ENCODE measurements around the gene CFB.
"Not testable (repeated sequence)": the region's sequence is repeated elsewhere in the genome, so short reads cannot be mapped to it uniquely, and the experiment has no call there.

Gene CFB

DNA sequence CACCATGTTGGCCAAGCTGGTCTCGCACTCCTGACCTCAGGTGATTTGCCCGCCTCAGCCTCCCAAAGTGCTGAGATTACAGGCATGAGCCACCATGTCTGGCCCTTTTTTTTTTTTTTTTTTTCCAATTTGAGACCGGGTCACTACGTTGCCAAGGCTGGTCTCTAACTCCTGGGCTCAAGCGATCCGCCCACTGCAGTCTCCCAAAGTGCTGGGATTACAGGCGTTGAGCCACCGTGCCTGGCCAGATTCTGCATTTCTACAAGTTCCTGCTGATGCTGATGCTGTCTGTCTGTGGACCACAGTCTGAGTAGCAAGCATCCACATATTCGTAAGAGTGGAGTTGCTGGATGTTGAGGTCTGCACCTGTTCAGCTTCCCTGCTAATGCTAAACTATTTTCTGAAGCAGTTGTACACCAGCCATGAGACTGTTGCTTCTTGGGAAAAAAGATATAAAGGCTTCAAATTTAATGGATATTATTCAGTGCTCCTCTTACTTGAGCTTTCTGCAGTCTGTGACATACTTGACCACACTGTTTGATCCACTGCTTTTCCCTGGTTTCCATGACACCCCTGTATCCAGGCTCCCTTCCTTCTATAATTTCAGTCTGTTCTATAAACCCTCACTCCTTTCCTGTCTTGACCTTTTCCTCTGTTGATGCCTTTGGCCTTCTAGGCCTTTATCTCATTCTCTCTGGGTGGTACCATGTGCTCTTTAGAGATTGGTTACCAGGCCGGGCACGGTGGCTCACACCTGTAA is 33.9 kb upstream of the CFB start:
- DNase-seq (ENCODE audit: low read depth in 2 of 2) = no peak

DNA sequence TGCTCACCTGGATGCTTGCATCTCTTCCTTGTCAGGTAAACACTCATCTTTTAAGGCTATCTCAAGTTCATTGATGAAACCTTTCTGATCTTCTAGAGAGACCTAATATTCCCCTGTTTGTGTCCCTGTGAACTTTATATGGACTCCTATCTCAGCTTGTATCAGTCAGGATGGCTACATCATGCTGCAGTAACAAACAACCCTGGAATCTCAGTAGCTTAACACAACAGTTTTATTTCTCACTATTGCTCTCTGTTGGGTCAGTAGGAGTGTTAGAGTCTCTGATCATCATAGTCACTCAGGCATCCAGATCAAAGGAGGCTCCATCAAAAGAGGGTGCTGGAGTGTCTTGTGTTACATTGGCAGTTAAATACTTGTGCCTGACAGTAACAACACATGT is 30.5 kb upstream of the CFB start:
- no peak for DNase-seq (ENCODE audit: low read depth in 2 of 2)

DNA sequence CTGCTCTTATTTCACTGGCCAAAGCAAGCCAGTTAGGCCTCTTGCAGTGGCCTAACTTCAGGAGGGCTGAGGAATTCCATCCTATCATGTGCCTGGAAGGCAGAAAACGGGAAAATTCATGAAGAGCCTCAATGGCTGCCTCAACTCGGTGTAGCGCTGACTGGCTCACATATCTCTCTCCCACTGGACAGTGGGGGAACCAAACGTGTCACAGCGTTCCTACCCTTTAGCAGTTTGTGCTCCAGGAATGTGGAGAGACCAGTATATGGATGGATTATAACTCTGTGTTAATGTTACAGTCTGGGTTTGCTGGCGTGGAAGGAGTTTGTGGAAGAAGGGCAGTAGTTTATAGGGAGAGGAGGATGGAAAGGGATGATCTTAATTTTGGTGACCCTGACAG is 30.1 kb upstream of the CFB start:
- DNase-seq (ENCODE audit: low read depth in 2 of 2) = no peak

DNA sequence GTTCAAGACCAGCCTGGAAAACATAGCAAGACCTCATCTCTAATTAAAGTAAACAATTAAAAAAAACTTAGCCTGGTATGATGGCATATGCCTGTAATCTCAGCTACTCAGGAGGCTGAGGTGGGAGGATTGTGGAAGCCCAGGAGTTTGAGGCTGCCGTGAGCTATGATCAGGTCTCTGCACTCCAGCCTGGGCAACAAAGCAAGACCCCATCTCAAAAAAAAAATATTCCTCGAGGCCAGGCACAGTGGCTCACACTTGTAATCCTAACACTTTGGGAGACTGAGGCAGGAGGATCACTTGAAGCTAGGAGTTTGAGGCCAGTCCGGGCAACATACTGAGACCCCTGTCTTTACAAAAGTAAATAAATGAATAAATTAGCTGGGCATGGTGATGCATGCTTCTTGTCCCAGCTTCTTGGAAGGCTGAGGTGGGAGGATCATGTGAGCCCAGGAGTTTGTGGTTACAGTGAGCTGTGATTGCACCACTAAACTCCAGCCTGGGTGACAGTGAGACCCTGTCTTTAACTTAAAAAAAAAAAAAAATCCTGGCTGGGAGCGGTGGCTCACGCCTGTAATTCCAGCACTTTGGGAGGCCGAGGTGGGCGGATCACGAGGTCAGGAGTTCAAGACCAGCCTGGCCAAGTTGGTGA is 27.7 kb upstream of the CFB start:
- DNase-seq (ENCODE audit: low read depth in 2 of 2) = no peak

DNA sequence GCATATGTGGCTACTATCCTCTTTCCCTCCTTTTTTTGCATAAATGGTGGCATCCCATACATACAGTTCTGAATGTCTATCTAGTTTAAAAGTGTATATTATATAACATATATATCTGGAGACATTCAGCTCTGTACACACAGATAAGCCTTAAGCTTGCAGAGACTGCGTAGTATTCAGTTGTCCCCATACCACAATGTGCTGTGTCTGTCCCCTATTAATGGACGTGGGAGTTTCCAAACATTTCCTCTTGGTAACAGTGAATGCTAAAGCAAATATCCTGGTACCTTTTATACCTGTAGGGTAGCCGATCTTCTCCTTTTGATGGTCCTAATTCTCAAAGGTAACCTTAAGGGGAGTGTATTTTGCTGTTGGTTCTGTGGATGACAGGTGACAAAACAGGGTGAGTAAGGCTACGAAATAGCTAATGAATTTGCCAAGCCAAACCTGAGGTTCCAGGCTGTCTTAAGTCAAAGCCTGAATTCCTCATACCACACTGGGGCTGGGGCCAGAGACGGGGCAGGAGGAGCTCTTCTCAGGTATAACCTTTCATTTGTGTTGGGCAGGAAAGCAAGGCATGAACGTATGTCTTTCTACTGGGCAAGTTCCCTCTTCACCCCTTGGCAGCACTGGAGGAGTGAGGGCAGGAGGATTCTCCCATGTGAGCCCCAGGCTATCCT is 26.1 kb upstream of the CFB start:
- DNase-seq (ENCODE audit: low read depth in 2 of 2) = no peak

DNA sequence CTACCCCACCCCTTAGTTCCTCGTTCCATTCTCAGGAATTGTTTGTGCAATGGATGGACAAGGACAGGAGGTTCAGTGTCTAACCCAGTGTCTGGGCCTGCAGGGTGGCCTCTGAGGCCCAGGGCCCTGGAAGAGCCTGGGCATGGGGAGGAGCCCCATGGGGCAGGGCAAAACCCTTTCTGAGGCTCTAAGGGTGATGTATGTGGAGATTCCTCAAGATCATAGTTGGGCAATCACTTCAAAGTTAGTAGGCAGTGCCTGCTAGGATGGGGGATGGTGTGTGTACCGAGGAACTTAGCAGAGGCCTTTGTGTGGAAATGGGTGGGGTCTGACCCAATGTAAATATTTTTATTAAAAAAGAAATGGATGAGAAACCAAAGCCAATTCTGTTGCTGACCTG is 25.1 kb upstream of the CFB start:
- DNase-seq (ENCODE audit: low read depth in 2 of 2) = no peak

DNA sequence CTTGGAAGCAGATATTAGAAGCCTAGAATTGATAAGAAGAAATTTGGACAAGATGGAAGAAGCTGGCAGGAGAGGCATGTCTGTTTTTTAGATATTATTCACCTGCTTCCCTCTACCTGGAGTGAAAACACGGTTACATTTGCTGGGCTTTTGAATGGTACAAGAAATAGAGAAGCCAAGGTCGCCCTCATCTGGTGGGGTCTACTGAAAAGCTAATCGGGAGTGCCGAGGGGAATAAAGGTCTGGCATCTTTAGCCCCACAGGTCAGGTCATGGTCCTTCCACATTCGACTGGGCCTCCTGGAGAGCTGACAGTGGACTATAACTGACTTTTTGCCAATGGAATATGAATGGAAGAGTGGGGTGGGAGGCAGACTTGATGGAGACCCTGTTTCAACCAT is 23.0 kb upstream of the CFB start:
- DNase-seq (ENCODE audit: low read depth in 2 of 2) = no peak

DNA sequence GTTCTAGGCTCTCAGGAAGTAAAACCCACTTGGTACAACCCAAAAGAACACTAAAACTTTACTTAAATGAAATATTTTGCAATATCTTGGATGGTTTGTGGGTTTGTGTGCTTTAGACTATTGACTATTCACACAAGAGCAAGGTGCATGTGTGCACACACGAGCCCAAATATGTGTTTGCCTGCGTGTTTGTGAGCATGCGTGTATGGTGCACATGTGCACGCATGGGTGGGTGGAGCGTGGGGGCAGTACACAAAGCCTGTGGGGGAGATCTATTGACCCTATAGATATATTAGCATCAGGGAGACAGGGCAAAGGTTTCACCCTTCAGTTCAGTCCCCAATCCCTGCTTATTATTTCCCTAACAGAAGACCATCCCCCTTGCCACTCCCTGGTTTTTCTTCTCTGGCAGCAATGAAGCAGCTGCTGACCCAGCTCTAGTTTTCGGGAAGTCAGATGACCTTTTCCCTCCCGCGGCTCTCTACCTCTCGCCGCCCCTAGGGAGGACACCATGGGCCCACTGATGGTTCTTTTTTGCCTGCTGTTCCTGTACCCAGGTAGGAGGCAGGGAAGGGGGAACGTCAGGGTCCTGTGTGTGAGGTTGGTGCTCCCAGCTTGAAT is 18.5 kb upstream of the CFB start, which contains the start of gene C2:
C2 (plus strand) TSS at position 476 of the 621 bp plus-strand sequence; CDS start at position 512, 36 bp downstream.
- no peak for DNase-seq (ENCODE audit: low read depth in 2 of 2)

DNA sequence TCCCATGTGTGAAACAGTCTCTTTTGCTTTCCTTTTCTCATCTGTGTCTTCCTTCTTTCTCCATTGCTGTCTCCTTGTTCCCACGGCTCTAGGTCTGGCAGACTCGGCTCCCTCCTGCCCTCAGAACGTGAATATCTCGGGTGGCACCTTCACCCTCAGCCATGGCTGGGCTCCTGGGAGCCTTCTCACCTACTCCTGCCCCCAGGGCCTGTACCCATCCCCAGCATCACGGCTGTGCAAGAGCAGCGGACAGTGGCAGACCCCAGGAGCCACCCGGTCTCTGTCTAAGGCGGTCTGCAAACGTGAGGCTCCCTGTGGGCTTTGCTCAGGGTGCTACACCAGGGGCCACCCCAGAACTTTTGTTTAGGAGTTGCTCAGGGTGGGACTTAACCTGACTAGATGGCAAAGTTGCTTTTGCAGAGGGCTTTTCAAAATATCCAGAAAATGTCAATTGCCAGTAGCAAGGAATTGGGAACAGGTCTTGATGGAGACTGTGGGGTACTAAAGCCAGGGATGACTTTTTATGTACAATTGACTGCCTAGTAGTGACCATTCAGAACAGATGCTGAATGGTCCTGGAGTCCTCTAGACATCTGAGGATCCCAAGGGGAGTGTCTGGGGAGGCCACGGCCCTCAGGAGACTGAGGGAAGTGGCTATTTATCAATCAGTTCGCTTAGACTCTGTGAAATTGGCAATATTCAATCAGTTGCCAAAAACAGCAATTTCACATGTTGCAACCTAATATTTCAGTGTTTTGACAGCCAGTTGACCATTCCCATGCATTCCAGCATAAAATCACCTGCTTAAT is 17.8 kb upstream of the CFB start:
- no peak for DNase-seq (ENCODE audit: low read depth in 2 of 2)

DNA sequence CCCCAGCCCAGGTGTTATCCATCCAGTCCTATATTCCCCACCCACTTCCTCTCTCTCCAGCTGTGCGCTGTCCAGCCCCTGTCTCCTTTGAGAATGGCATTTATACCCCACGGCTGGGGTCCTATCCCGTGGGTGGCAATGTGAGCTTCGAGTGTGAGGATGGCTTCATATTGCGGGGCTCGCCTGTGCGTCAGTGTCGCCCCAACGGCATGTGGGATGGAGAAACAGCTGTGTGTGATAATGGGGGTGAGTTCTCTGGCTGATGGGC is 17.3 kb upstream of the CFB start:
- DNase-seq (ENCODE audit: low read depth in 2 of 2) = no peak

DNA sequence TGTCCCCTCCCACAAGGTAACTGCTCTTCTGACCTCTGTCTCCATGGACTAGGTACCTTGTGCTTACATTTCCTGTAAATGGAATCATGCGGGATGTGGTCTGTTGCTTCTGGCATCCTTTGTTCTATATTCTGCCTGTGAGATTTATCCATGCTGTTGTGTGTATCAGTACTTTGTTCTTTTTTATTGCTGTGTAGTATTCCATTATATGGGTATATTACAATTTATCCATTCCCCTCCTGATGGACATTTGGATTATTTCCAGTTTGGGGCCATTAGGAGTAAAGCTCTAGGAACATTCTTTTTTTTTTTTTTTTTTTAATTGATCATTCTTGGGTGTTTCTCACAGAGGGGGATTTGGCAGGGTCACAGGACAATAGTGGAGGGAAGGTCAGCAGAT is 14.9 kb upstream of the CFB start:
- no peak for DNase-seq (ENCODE audit: low read depth in 2 of 2)

DNA sequence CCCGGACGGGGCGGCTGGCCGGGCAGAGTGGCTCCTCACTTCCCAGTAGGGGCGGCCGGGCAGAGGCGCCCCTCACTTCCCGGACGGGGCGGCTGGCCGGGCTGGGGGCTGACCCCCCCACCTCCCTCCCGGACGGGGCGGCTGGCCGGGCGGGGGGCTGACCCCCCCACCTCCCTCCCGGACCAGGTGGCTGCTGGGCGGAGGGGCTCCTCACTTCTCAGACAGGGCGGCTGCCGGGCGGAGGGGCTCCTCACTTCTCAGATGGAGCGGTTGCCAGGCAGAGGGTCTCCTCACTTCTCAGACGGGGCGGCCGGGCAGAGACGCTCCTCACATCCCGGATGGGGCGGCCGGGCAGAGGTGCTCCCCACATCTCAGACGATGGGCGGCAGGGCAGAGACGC is 13.8 kb upstream of the CFB start:
- DNase-seq (ENCODE audit: low read depth in 2 of 2) = not testable (repeated sequence)

DNA sequence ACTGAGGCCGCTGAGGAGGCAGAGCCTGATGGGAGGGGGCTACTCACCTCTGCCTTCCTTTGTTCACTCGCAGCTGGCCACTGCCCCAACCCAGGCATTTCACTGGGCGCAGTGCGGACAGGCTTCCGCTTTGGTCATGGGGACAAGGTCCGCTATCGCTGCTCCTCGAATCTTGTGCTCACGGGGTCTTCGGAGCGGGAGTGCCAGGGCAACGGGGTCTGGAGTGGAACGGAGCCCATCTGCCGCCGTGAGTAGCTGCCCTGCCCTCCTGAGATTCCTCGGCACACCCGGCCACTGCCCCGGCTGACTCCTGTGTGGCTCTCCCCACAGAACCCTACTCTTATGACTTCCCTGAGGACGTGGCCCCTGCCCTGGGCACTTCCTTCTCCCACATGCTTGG is 12.4 kb upstream of the CFB start:
- DNase-seq (ENCODE audit: low read depth in 2 of 2) = no peak

DNA sequence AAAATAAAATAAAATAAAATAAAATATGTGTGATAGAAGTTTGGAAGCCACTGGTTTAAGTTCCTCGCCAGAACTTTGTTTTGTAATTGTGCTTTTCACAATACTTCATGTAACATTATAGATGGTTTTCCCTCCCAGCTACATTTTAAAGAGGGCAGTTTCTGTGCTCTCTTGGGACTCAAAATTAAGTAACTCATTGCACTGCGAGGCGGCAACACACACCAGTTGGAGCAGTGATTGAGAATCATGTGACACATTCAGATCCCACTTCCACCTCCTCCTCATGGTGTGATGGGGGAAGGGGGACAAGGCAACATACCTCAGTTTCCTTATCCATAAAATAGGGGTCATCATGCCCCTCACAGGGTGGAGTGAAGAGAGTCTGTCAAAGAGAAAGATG is 10.9 kb upstream of the CFB start:
- DNase-seq (ENCODE audit: low read depth in 2 of 2) = no peak

DNA sequence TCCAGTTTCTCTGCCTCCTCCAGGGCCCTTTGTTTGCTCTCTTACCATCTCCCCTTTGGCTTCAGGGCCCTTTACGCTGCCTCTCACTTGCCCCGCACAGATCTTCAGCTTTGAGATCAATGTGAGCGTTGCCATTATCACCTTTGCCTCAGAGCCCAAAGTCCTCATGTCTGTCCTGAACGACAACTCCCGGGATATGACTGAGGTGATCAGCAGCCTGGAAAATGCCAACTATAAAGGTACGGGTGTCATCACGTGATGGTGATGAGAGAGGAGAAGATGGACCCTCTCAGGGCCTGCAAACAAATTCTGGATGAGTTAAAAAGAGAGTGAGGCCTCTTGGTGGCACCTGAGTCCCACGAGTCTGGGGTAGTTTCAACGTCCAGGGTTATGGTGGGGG is 10.1 kb upstream of the CFB start:
- DNase-seq (ENCODE audit: low read depth in 2 of 2) = no peak

DNA sequence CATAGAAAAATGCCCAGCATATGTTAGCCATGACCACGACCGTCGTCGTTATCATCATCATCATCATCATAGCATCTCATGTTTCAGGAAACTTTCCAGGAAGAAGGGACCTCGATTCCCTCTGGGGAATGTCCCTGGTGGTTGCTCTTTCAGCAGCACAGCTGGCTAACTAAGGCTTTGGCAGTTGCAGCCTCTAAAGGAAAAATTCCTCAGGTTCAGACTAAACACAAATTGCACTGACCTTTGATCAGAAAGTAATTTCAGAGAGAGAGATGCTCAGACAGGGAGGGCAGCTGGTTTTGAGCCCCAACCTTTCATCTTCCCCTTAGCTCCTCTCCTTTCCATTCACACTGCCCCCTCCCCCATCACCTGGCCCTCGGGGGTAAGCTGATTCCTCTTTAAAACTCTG is 5.6 kb upstream of the CFB start:
- no peak for DNase-seq (ENCODE audit: low read depth in 2 of 2)

DNA sequence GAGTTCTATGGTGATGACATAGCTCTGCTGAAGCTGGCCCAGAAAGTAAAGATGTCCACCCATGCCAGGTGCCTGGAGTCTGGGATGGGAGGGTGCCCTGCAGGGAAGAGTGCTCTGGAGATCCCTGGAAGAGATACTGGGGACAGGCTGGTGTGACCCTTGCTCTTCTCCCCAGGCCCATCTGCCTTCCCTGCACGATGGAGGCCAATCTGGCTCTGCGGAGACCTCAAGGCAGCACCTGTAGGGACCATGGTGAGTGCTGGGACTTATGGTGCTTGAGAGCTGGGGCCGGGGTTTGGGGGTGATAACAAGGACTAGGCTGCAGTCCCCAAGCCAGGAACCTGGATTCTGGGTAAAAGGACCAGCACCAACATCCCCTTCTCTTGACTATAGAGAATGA is 2.2 kb upstream of the CFB start:
- no peak for DNase-seq (ENCODE audit: low read depth in 2 of 2)

DNA sequence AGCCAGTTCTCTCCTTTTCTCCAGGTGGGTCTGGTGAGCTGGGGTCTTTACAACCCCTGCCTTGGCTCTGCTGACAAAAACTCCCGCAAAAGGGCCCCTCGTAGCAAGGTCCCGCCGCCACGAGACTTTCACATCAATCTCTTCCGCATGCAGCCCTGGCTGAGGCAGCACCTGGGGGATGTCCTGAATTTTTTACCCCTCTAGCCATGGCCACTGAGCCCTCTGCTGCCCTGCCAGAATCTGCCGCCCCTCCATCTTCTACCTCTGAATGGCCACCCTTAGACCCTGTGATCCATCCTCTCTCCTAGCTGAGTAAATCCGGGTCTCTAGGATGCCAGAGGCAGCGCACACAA is 765 bp upstream of the CFB start:
- no peak for DNase-seq (ENCODE audit: low read depth in 2 of 2)

DNA sequence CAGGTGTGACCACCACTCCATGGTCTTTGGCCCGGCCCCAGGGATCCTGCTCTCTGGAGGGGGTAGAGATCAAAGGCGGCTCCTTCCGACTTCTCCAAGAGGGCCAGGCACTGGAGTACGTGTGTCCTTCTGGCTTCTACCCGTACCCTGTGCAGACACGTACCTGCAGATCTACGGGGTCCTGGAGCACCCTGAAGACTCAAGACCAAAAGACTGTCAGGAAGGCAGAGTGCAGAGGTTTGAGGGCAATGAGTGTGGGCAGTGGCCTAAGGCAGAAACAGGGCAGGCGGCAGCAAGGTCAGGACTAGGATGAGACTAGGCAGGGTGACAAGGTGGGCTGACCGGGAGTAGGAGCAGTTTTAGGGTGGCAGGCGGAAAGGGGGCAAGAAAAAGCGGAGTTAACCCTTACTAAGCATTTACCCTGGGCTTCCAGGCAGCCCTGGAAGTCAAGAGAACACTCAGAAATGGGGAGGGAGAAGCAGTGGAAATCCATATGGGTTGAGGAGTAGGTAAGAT is 533 bp downstream of the CFB start:
- DNase-seq (ENCODE audit: low read depth in 2 of 2) = no peak

DNA sequence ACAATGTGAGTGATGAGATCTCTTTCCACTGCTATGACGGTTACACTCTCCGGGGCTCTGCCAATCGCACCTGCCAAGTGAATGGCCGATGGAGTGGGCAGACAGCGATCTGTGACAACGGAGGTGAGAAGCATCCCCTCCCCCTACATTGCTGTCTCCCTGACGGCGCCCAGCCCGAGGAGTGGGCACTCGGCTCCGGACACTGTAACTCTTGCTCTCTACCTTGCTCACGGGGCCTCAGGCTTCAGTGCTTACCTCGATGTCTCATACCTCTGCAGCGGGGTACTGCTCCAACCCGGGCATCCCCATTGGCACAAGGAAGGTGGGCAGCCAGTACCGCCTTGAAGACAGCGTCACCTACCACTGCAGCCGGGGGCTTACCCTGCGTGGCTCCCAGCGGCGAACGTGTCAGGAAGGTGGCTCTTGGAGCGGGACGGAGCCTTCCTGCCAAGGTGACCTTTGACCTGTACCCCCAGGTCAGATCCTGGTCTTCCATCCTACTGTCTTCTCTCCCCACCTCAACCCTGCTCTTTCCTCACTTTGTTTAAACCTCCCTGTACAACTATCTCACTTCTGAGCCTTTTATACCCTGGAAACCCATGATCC is 1.3 kb downstream of the CFB start:
- no peak for DNase-seq (ENCODE audit: low read depth in 2 of 2)

DNA sequence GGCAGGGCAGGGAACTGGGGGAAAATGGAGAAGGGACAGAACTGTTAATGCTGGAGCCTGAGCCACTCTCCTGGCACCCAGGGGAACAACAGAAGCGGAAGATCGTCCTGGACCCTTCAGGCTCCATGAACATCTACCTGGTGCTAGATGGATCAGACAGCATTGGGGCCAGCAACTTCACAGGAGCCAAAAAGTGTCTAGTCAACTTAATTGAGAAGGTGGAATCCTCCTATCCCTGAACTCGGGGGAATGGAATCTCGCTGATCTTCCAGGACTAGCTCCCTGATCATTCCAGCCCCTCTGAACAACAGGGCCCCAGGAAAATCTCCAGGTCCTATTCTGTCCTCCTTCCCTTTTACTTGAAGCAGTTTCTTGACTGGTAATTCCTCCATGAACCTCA is 2.0 kb downstream of the CFB start:
- DNase-seq (ENCODE audit: low read depth in 2 of 2) = no peak

DNA sequence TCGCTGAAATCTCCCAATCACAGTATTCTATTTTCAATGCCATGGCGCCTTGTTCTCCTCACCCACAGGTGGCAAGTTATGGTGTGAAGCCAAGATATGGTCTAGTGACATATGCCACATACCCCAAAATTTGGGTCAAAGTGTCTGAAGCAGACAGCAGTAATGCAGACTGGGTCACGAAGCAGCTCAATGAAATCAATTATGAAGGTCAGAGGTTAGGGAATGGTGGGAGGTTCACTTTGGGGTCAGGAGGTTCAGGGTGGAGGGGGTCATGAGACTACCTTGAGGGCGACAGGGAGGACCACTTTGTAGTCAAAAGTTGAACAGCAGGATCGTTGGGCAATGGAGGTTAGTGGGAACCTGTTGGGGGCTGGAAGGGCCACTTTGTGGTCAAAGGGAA is 2.4 kb downstream of the CFB start:
- no peak for DNase-seq (ENCODE audit: low read depth in 2 of 2)

All from fibroblast of skin of left biceps (primary cell).